HG02981 (cell line): Measurements from ENCODE around the gene EPB41L1.

ENCODE experiments used
- ATAC-seq: cut with Tn5 transposase; IDR thresholded peaks from one replicate; pipeline ENCODE4 v1.9.1; 2021; ENCODE audit warnings: mild to moderate bottlenecking, moderate library complexity; ENCODE audit not compliant: unreplicated experiment

EPB41L1 gene

GRCh38 chr20:36154700-36155628 lies at the start of gene EPB41L1:
Gene EPB41L1 (plus strand): TSS chr20:36154740. CDS start chr20:36173778, 19,038 bp downstream.
- no peak for ATAC-seq

GRCh38 chr20:36104856-36105255 lies 49.7 kb upstream of the EPB41L1 start:
- no peak for ATAC-seq

- no peak for ATAC-seq
Observed at GRCh38 chr20:36105711-36106226, 48.8 kb upstream of the EPB41L1 start.

GRCh38 chr20:36106606-36107005 lies 47.9 kb upstream of the EPB41L1 start:
- ATAC-seq: no peak

GRCh38 chr20:36107881-36108280 lies 46.7 kb upstream of the EPB41L1 start:
- no peak for ATAC-seq

DNA sequence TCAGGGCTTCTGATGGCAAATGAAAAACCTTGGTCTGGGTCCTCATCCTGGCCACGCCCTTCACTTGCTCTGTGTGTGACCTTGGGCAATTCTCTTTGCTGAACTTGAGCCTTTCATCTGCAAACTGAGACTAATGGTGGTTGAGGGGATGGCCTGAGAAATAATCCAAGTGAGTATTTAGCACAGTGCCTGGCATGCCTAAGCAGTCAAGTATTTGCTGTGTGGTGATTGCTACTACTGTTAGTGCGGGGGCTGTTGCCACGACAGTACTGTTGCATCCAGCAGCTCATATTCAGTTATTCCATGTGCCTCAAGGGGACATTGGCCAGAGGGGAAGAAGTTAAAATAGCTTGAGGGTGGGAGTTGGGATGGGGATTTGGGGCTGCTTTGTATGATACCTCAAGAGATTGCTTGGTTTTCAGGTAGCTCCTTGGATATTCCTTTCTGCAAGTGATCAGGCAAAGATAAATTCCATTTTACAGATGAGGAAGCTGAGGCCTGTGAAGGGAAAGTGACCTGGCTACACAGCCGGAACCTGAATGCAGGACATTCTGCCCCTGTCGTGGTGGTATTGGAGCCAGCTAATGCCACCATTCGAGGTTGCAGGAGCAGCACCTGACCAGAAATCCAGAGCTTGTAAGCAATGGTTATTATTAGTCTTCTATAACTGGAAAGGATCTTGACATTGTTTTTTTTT lies 45.1 kb upstream of the EPB41L1 start:
- no peak for ATAC-seq

DNA sequence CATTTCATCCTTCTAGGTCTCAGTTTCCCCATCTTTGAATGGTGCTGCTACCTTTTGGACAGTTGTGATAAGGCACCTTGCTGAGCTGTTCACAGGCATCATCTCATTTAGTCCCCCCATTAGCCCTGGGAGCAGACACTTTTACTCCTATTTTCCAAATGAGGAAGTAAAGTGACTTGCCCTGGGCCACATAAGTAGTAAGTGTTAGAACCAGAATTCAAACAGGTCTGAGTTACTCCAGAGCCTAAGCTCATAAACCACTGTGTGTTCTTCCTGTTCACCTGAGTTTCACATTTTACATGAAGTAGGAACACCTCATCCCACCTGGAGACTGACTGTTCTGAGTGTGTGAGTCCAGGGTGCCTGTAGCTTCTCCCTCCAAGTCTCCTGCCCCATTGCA lies 43.5 kb upstream of the EPB41L1 start:
- ATAC-seq: no peak

GRCh38 chr20:36112112-36112511 lies 42.4 kb upstream of the EPB41L1 start:
- no peak for ATAC-seq

GRCh38 chr20:36113036-36113435 lies 41.5 kb upstream of the EPB41L1 start:
- no peak for ATAC-seq

DNA sequence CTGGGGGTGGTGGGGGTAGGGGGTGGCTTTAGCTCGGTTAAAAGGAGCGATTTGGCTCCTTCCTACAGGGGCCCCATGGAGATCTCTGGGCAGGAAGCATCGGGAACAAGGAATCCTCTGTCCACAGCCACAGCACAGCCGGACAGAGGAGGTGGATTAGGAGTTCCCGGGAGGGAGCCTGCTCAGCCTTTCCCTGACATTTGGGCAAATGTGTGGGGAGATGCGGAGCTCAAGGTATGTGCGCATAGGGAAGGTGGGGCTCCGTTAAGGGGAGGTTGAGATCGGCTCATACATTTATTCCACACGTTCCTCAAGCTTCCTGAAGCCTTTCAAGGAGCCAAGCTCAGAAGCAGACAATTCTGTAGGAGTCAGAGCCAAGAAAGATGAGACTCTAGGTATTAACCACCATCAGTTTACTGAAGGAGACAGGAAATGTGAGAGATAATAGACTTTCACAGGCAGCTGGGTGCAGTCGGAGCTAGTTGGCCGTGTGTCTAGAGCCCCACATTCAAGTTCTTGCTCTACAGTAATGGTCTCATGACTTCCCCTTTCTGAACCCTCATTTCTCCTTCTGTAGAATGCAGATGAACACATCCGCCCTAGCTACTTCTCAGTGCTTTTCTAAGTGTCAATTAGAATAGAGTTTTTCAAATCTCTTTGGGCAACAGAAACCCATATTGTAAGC lies 40.8 kb upstream of the EPB41L1 start:
- no peak for ATAC-seq

GRCh38 chr20:36114707-36115106 lies 39.8 kb upstream of the EPB41L1 start:
- no peak for ATAC-seq

- ATAC-seq: no peak
Observed at GRCh38 chr20:36115925-36116324, 38.6 kb upstream of the EPB41L1 start.

DNA sequence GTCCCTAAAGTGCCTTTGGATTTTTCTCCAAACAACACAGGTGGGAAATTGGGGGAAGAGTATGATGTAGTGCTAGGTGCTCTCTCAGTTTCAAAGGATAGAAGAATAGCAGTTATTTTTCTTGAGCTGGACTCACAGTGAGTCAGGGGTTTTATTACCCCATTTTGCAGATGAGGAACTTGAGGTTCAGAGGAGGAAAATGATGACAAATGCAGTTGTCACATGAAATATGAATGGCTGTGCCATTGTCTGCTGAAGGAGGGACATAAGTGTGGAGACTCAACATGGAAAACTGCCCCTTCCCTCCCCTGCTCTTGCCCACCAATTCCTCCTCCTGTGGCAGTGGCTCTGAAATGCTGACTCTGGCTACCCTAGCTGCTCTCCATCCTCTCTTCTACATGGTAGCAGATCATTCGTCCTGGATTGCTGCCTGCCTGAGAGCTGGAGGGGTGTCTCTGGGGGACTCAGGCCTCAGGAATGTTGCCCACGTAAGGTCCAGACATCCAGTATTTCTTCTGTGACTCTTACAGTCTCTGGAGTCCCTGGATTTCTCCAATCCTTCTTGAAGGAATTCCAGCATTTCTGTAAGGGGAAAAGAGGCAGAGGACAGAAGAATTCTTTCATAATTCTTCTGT lies 37.6 kb upstream of the EPB41L1 start:
- ATAC-seq: no peak

GRCh38 chr20:36117638-36118037 lies 36.9 kb upstream of the EPB41L1 start:
- ATAC-seq: no peak

- ATAC-seq: no peak
Observed at GRCh38 chr20:36118371-36118770, 36.2 kb upstream of the EPB41L1 start.

DNA sequence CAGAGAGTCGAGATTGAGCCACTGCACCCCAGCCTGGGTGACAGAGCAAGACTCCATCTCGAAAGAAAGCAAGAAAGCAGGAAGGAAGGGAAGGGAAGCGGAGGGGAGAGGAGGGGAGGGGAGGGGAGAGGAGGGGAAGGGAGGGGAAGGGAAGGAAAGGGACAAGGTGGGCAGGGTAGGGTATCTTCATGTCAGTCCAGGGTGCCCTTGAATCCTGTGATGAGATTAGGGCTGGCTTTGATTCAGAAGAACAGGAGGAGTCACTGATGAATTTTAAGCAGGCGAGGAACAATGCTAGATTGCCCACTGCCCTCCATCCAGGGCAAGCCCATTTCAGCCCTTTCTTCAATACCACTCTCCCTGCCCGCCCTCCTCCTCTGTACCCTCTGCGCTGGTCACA lies 35.0 kb upstream of the EPB41L1 start:
- no peak for ATAC-seq

DNA sequence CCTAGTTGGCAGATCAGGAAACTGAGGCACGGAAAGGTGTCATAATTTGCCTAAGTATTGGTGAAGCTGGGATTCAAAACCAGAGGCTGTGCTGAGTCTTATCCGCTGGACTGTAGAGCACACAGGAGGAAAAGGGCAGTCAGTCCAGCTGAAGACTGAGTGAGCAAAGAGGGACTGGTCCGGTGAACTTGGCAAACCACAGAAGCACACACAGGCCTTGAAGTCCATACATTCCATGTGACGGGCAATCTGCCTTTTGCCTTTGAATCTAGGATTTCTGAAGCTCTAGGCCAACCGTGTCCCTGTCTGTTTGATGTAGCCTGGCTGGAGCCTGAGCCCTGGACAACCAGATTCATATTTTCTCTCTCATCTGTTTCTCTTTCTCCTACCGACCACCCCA lies 34.3 kb upstream of the EPB41L1 start:
- no peak for ATAC-seq

DNA sequence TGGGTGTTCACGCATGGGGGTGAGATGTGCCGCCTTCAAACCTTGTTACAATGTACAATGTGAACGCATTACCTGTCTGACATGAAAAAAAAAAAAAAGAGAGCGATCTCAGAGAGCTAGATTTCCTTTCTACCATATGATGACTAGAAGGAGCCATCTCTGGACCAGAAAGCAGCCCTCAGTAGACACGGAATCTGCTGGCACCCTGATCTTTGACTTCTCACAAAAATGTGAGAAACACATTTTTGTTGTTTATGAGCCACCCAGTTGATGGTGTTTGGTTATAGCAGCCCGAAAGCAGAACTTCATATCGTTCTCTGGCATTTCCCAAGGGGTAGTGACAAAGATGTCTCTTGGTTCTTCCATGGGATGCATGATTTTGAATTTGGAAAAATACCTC lies 33.5 kb upstream of the EPB41L1 start:
- no peak for ATAC-seq

- ATAC-seq: no peak
Observed at GRCh38 chr20:36121981-36122930, 32.3 kb upstream of the EPB41L1 start.

GRCh38 chr20:36122931-36123288 lies 31.6 kb upstream of the EPB41L1 start:
- ATAC-seq: no peak
